Kidney (tissue), 14 donors: ENCODE measurements around the gene PLD4. TPM values are rescaled to one million over a fixed set of nuclear protein-coding genes. Genes with fewer than 3 reads are reported as not detected.
"Not testable (repeated sequence)": the region's sequence is repeated elsewhere in the genome, so short reads cannot be mapped to it uniquely, and the experiment has no call there.

Experiments used
- DNase-seq, 5 donors: peaks; one replicate each; pipeline ENCODE4 v3.0.0-alpha.2; 2013 to 2020
- FAIRE-seq: peaks from 2 replicates; lab custom pipeline; 2012; peaks lifted over from hg19 to GRCh38; lab: Jason Lieb, UNC
- H3K27ac ChIP-seq, 2 donors: one replicate each; pipeline ENCODE4 v1.7.0; 2013; ENCODE audit warnings: low read depth in 2 of 2, low read length in 2 of 2, inconsistent platforms in 1 of 2
- H3K27me3 ChIP-seq: one replicate; pipeline ENCODE4 v1.7.1; 2013; ENCODE audit warnings: low read length, inconsistent platforms; ENCODE audit not compliant: control insufficient read depth, insufficient read depth
- H3K36me3 ChIP-seq, 3 donors: one replicate each; pipeline versions ENCODE4 v1.7.0 to v1.7.1; 2013; ENCODE audit warnings: low read length in 3 of 3, control low read depth in 1 of 3, inconsistent platforms in 1 of 3; ENCODE audit not compliant: insufficient read depth in 3 of 3, control insufficient read depth in 2 of 3
- H3K4me1 ChIP-seq, 3 donors: one replicate each; pipeline versions ENCODE4 v1.7.0 to v1.7.1; 2013; ENCODE audit warnings: low read length in 3 of 3, inconsistent platforms in 1 of 3, low read depth in 1 of 3; ENCODE audit not compliant: control insufficient read depth in 2 of 3, insufficient read depth in 2 of 3
- H3K4me3 ChIP-seq, 3 donors: one replicate each; pipeline versions ENCODE4 v1.7.0 to v1.8.1; 2013; ENCODE audit warnings: low read length in 3 of 3, control low read depth in 1 of 3, inconsistent platforms in 1 of 3
- H3K9ac ChIP-seq, 3 donors: one replicate each; pipeline versions ENCODE4 v1.7.0 to v1.7.1; 2013; ENCODE audit warnings: low read length in 3 of 3, control low read depth in 1 of 3, inconsistent platforms in 1 of 3
- H3K9me3 ChIP-seq, 3 donors: one replicate each; pipeline versions ENCODE4 v1.7.0 to v1.7.1; 2013; ENCODE audit warnings: low read length in 3 of 3, control low read depth in 1 of 3, inconsistent platforms in 1 of 3; ENCODE audit not compliant: control insufficient read depth in 2 of 3, insufficient read depth in 1 of 3
- intact Hi-C: fragments of 100-400 bp; cut with DNase I; formaldehyde crosslinking; loops from one replicate; pipeline ENCODE4 v1.11.1; 2022
- polyA plus RNA-seq: library from polyadenylated mRNA; stranded (reverse); fragments of 350-450 nt; fragmentation: Illumina TruSeq; extraction: RNeasy Lipid Tissue Mini Kit (QIAGEN cat#74804); gene quantifications from one replicate; pipeline ENCODE4 v1.2.3, GENCODE V29; 2014; ENCODE audit warnings: low read depth, low replicate concordance; ENCODE audit not compliant: insufficient read depth
- total RNA-seq: library from RNA; stranded (reverse); fragmentation: NEBNext Ultra II Directional; extraction: Animal tissue kit (Norgen Biotek cat#: 25700); gene quantifications from one replicate; pipeline ENCODE4 v1.2.1, GENCODE V29; 2021
- TF ChIP-seq, protein P1 (sequence below): IDR thresholded peaks from 3 replicates; pipeline ENCODE4 v1.5.1; 2012; ENCODE audit warnings: mild to moderate bottlenecking, moderate library complexity, borderline replicate concordance; ENCODE audit not compliant: insufficient read depth; ENCODE audit errors: extremely low read depth
- donor health status: control.
- donor health status: control.
- donor health status: control.
- donor health status: control.
- donor health status: control.
- donor health status: DM: yes; HTN: yes; CAD: no.
- donor health status: Normal renal cell carcinoma (clear cell type).

Gene PLD4
- total and polyA plus RNA-seq, 2 donors from 2014 or later = 3.2 TPM; not detected in 1

DNA sequence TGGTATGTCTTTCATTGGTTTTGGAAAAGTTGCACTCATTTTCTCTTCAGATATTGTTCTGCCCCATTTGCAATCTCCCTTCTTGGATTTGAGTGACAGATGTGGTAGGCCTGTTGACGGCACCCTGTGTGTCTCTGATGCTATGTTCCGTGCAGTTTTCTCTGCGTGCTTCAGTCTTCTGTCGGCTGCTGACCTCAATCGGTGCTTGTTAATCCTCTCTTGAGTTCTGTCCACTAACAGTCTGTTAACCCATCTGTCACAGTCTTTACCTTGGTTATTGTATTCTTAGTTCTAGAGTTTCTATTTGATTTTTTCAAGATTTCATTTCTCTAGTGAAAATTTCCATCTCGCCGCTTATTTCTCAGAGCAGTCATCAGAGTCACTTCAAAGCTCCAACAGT, 20.7 kb upstream of the PLD4 start:
- Histone ChIP-seq H3K4me3 (no peak overlapping the region), H3K9ac (no peak overlapping the region)
- intact Hi-C loops = no loop called here

DNA sequence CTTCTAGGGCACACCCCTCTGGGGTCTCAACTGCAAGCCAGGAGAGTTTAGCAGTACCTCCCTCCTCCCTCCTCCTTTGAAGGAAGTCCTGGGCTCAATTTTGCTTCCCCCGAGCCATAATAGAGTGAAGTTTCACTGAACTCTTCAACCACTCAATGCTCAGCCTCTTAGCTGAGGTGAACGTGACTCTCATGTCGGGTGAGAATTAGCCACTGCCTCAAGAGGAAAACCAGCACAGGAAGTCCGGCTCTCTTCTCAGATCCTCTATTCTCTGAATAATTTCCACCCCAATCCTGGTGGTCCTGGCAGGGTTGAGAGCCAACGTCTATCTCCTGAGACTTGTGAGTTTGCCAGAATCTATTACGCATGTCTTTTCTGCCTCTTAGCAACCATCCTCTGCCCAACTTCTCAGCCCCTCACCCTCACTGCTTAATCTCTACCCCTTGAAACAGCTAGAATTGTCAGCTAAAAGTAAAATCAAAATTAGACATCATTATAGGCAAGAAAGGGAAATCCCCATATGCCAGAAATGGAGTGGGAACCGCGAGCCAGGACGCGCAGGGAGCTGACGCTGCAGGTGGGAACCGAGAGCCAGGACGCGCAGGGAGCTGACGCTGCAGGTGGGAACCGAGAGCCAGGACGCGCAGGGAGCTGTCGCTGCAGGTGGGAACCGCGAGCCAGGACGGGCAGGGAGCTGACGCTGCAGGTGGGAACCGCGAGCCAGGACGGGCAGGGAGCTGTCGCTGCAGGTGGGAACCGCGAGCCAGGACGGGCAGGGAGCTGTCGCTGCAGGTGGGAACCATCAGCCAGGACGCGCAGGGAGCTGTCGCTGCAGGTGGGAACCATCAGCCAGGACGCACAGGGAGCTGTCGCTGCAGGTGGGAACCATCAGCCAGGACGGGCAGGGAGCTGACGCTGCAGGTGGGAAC, 19.8 kb upstream of the PLD4 start:
- H3K4me3 ChIP-seq, H3K36me3 ChIP-seq, DNase-seq, H3K27ac ChIP-seq, H3K27me3 ChIP-seq, FAIRE-seq, intact Hi-C loops, H3K9ac ChIP-seq, H3K4me1 ChIP-seq, H3K9me3 ChIP-seq: not testable (repeated sequence)

More for the DNA sequence above, 20.7 kb upstream of the PLD4 start:
- H3K9me3 ChIP-seq = no peaks in the 10 kb centered on the region
- FAIRE-seq = no peak
- TF ChIP-seq, protein P1, sequence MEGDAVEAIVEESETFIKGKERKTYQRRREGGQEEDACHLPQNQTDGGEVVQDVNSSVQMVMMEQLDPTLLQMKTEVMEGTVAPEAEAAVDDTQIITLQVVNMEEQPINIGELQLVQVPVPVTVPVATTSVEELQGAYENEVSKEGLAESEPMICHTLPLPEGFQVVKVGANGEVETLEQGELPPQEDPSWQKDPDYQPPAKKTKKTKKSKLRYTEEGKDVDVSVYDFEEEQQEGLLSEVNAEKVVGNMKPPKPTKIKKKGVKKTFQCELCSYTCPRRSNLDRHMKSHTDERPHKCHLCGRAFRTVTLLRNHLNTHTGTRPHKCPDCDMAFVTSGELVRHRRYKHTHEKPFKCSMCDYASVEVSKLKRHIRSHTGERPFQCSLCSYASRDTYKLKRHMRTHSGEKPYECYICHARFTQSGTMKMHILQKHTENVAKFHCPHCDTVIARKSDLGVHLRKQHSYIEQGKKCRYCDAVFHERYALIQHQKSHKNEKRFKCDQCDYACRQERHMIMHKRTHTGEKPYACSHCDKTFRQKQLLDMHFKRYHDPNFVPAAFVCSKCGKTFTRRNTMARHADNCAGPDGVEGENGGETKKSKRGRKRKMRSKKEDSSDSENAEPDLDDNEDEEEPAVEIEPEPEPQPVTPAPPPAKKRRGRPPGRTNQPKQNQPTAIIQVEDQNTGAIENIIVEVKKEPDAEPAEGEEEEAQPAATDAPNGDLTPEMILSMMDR = no peak
- no peak overlapping the region for H3K27ac ChIP-seq
- H3K36me3 ChIP-seq = no peaks in the 10 kb centered on the region
- no peaks in the 10 kb centered on the region for H3K4me1 ChIP-seq
- DNase-seq = no peak
- no peaks in the 10 kb centered on the region for H3K27me3 ChIP-seq

DNA sequence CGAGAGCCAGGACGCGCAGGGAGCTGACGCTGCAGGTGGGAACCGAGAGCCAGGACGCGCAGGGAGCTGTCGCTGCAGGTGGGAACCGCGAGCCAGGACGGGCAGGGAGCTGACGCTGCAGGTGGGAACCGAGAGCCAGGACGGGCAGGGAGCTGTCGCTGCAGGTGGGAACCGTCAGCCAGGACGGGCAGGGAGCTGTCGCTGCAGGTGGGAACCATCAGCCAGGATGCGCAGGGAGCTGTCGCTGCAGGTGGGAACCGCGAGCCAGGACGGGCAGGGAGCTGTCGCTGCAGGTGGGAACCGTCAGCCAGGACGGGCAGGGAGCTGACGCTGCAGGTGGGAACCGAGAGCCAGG, 19.1 kb upstream of the PLD4 start:
- H3K27me3 ChIP-seq, H3K4me3 ChIP-seq, intact Hi-C loops, FAIRE-seq, H3K9ac ChIP-seq, H3K36me3 ChIP-seq, H3K9me3 ChIP-seq, H3K4me1 ChIP-seq, H3K27ac ChIP-seq: not testable (repeated sequence)
- peak in 1 of 5 donors; percentile 37 for DNase-seq

DNA sequence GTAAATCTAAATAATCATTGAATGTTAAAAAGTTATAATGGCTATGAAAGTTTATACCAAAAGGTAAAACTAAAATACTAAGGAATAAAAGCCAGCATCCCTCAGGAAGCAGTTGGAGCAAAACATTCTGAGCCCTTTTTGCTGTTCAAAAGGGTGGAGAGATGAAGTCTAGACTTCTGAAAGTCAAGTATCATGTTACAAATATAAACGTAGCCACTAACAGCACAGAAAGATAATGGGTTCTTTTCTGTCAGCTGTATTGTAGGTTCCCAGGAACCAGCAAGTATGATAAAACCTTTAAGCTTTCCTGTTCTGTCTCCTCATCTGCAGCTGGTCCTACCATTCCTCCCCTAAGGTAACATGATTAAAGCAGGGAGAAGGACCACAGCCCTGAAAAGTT, 16.4 kb upstream of the PLD4 start:
- Histone ChIP-seq H3K9ac (no peak overlapping the region), H3K4me3 (no peak overlapping the region), H3K27me3 (no peaks in the 10 kb centered on the region), H3K9me3 (peaks cover 0 to 2% (median 0%) of the 10 kb centered on the region in 3 donors), H3K36me3 (no peaks in the 10 kb centered on the region), H3K27ac (no peak overlapping the region), H3K4me1 (no peaks in the 10 kb centered on the region)
- TF ChIP-seq, protein P1 = no peak
- FAIRE-seq (no peak), DNase-seq (peak in 1 of 5 donors; percentile 24)
- intact Hi-C loops = no loop called here
